ENCODE data around the gene SLC16A11. TPM values are rescaled to one million over a fixed set of nuclear protein-coding genes. Genes with fewer than 3 reads are reported as not detected.
"Not testable (repeated sequence)": the region's sequence is repeated elsewhere in the genome, so short reads cannot be mapped to it uniquely, and the experiment has no call there.

SLC16A11 gene
- total RNA-seq, 1 donor from 2014 or later: not detected

DNA sequence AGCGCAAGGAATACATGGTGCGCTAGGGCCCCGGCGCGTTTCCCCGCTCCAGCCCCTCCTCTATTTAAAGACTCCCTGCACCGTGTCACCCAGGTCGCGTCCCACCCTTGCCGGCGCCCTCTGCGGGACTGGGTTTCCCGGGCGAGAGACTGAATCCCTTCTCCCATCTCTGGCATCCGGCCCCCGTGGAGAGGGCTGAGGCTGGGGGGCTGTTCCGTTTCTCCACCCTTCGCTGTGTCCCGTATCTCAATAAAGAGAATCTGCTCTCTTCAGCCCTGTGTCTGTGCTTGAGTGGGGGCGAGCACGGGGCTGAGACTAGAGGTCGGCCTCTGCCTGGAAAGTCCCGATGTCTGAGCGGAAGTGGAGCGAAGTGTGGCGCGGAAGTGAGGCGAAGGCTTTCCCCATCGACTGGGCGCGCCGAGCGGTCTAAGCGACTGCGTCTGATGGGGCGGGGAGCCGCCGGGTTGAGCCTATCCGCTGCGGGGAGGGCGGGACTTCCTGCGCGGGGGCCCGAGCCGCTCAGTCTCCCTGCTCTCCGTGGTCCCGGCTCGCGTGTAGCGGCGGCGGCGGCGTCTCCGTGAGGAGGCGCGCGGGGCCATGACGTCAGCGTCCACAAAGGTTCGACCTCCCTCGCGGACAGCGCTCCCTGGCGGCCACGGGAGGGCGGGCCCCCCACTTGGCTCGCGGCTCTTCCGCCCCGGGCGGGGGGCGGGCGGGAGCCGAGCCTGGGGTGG, 29.5 kb downstream of the SLC16A11 start:
- no peak for FAIRE-seq
- DNase-seq (ENCODE audit: low spot score in 2 of 2): peak; percentile 94

GRCh38 chr17:7011942-7012254, 32.0 kb downstream of the SLC16A11 start:
- FAIRE-seq (no peak), DNase-seq (ENCODE audit: low spot score in 2 of 2) (no peak)

- no peak for FAIRE-seq
- DNase-seq (ENCODE audit: low spot score in 2 of 2): no peak
Measured at GRCh38 chr17:7011415-7011814, 32.5 kb downstream of the SLC16A11 start.

GRCh38 chr17:7010523-7010922, 33.4 kb downstream of the SLC16A11 start:
- DNase-seq (ENCODE audit: low spot score in 2 of 2) (no peak), FAIRE-seq (no peak)

- DNase-seq (ENCODE audit: low spot score in 2 of 2) (no peak), FAIRE-seq (no peak)
Measured at GRCh38 chr17:7007143-7007542, 36.7 kb downstream of the SLC16A11 start.

DNA sequence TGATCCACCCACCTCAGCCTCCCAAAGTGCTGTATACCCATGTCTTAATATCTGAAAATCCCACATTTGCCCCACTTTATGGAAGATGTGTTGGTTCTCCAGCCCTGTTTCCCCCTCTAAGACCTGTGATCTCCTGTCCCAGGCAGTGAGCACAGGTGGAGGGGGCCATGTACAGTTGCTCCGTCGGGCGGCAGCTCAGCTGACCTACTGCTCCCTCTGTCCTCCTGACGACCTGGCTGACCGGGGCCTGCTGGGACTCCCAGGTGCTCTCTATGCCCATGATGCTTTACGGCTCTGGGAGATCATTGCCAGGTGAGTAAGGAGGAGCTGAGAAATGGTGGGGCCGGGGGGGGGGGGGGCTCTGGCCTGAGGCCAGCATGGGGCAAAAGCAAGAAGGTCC, 38.2 kb downstream of the SLC16A11 start:
- no peak for FAIRE-seq
- DNase-seq (ENCODE audit: low spot score in 2 of 2): no peak

- DNase-seq (ENCODE audit: low spot score in 2 of 2) (peak in 1 of 2 donors; percentile 73), FAIRE-seq (no peak)
Measured at GRCh38 chr17:7004398-7005253, 39.3 kb downstream of the SLC16A11 start.

DNA sequence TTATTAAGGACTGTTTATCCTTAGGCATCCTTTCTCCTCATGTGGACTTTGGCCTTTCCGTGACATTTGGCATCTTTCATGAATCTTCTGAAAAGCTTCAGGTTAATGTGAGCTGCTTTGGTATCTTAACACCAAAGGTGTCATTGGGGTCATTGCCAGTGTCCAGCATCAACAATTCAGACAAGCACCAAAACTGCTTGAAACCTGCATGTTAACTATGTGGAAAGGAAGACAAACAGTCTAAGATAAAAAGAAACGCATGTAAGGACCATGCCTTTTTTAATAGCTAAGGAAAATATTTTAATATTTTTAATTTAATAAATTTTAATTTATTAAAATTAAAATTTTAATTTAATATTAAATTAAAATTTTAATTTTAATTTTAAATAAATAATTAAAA, 40.1 kb downstream of the SLC16A11 start:
- DNase-seq (ENCODE audit: low spot score in 2 of 2) (no peak), FAIRE-seq (no peak)

DNA sequence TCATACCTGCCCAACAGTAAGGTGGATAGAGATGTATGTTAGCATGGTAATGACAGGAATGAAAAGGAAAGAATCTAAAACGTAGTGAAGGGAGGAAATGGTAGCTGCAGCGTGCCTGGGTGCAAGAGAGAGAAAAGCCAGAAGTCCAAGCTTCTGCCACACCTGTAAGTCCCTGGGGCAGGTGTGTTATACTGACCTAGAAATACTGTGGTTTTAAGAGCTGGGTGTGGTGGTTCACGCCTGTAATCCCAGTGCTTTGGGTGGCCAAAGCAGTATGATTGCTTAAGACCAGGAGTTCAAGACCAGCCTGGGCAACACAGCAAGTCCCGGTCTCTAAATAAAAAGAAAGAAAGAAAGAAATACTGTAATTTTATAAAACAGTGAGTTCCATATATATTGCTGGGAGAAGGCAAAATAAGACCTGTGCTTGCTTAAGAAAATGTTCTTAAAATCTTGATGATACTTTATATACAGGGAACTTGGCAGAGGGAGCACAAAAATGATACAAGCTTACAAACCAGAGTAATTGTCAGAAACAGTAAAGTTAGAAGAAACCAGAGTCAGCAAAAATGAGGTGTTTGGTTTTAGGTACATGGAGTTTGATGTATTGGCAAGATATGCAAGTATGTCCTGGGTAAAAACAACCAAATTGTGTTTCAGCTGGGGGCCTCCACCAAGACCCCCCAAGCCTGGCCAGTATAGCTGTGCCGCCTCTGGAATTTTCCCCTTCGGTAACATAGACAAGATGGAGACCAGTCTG, 41.4 kb downstream of the SLC16A11 start:
- FAIRE-seq (no peak), DNase-seq (ENCODE audit: low spot score in 2 of 2) (no peak)

- FAIRE-seq (no peak), DNase-seq (ENCODE audit: low spot score in 2 of 2) (no peak)
Measured at GRCh38 chr17:7001318-7001961, 42.5 kb downstream of the SLC16A11 start.

GRCh38 chr17:6998855-6999508, 44.9 kb downstream of the SLC16A11 start:
- DNase-seq (ENCODE audit: low spot score in 2 of 2) (no peak), FAIRE-seq (no peak)

GRCh38 chr17:6997171-6997570, 46.7 kb downstream of the SLC16A11 start:
- FAIRE-seq: no peak

GRCh38 chr17:6996256-6997011, 47.5 kb downstream of the SLC16A11 start:
- FAIRE-seq (no peak), DNase-seq (ENCODE audit: low spot score in 2 of 2) (no peak)

More at GRCh38 chr17:6997171-6997570, 46.7 kb downstream of the SLC16A11 start:
- no peak for DNase-seq (ENCODE audit: low spot score in 2 of 2)

- FAIRE-seq (no peak), DNase-seq (ENCODE audit: low spot score in 2 of 2) (no peak)
Measured at GRCh38 chr17:6995500-6996255, 48.2 kb downstream of the SLC16A11 start, which contains the start of gene ALOX12. ALOX12 (plus strand) TSS chr17:6996049; CDS start chr17:6996118, 69 bp downstream.

- FAIRE-seq (no peak), DNase-seq (ENCODE audit: low spot score in 2 of 2) (no peak)
Measured at GRCh38 chr17:6994666-6995256, 49.1 kb downstream of the SLC16A11 start.

DNA sequence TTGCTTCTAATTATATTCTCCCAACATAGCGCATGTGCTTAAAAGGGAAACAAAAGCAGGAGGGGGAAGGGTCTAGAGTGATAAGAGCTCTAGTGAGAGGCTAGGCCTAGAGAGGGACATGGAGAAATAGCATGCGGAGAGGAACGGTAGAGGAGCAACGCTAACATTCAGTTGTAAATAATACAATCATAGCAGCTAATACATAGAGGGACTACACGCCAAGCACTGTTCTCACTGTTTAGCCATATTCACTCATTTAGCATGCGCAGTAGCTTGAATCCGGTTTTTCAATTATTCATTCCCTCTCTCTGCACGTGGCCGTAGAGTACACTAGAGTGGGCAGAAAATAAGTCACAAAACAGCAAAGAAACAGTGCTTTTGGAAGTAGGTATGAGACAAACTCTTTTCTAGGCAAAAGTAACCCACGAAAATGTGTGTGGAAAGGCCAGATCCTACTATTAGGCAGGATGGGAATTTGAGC, 49.7 kb downstream of the SLC16A11 start:
- FAIRE-seq: no peak
- DNase-seq (ENCODE audit: low spot score in 2 of 2): no peak

- DNase-seq (ENCODE audit: low spot score in 2 of 2); FAIRE-seq: not testable (repeated sequence)
Measured at GRCh38 chr17:6993613-6994056, 50.3 kb downstream of the SLC16A11 start.
